ENCODE measurements around the gene FRYL. TPM values are rescaled to one million over a fixed set of nuclear protein-coding genes. Genes with fewer than 3 reads are reported as not detected.

FRYL gene
- total RNA-seq, 1 experiment from 2014 or later, result 53.9 TPM

DNA sequence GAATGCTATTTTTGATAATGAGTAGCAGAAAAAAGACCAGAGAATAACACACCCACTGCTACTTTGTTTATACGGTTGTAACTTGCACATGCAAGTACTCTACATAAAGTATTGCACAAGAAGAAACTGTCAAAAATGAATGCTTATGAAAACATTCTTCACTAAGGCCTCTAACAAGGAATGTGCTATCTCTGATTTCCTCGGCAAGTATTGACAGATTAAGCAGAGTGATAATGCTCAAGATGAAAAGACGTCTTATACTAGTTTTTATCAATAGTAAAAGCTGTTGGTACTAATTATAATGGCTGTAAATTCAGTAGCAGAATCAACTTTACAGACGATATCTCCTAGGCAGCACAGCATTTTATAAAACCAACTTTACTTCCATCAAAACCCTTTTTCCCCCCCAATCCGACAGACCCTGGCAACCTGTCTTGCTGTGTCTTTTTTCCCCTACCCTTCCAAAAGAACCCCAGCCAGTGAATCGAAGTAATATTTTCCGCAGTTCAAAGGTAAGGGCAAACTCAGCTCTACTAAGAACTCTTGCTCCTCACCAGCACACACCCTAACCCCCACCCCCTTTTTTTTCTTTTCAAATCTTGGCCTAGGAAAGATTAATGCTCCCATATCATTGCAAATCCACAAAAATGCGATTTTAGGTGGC lies 1.5 kb downstream of the FRYL start:
- H3K27ac Mint-ChIP-seq (ENCODE audit: low read depth, unreplicated experiment), result peak overlapping the region; percentile 86
- TF ChIP-seq, protein P1, sequence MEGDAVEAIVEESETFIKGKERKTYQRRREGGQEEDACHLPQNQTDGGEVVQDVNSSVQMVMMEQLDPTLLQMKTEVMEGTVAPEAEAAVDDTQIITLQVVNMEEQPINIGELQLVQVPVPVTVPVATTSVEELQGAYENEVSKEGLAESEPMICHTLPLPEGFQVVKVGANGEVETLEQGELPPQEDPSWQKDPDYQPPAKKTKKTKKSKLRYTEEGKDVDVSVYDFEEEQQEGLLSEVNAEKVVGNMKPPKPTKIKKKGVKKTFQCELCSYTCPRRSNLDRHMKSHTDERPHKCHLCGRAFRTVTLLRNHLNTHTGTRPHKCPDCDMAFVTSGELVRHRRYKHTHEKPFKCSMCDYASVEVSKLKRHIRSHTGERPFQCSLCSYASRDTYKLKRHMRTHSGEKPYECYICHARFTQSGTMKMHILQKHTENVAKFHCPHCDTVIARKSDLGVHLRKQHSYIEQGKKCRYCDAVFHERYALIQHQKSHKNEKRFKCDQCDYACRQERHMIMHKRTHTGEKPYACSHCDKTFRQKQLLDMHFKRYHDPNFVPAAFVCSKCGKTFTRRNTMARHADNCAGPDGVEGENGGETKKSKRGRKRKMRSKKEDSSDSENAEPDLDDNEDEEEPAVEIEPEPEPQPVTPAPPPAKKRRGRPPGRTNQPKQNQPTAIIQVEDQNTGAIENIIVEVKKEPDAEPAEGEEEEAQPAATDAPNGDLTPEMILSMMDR (IDR thresholded peaks at IDR 0.05; ENCODE audit: unreplicated experiment), result no peak
- DNase-seq (ENCODE audit: unreplicated experiment), result peak; percentile 50
- TSS peak; percentile 58 for BruUV-seq (replicated peaks)
- CTCF ChIA-PET, result interaction anchor here (0.6 to 1.7 kb wide), 5 partner anchors 35 to 201 kb away, joined by 3 to 7 read pairs (median 3); no protein-coding TSS in a partner anchor
- peaks cover 25% of the 10 kb centered on the region for H3K4me1 Mint-ChIP-seq (ENCODE audit: insufficient read depth, unreplicated experiment)
- peak overlapping the region; percentile 94 for H3K4me3 Mint-ChIP-seq (ENCODE audit: unreplicated experiment)
- intact Hi-C loops (cut with micrococcal nuclease), result loop anchor here (1.0 to 5.0 kb wide), 2 partner anchors 80 to 96 kb away; no protein-coding TSS in a partner anchor
- H3K27me3 Mint-ChIP-seq (ENCODE audit: insufficient read depth, unreplicated experiment), result no peaks in the 10 kb centered on the region
- no peaks in the 10 kb centered on the region for H3K9me3 Mint-ChIP-seq (ENCODE audit: unreplicated experiment)
- POLR2A ChIA-PET, result interaction anchor here (0.6 to 6.4 kb wide), 41 partner anchors 9 to 596 kb away, joined by 3 to 223 read pairs (median 4); partner anchors contain the start of genes OCIAD1 and OCIAD2
- peaks cover 2% of the 10 kb centered on the region for H3K36me3 Mint-ChIP-seq (ENCODE audit: insufficient read depth, unreplicated experiment)

DNA sequence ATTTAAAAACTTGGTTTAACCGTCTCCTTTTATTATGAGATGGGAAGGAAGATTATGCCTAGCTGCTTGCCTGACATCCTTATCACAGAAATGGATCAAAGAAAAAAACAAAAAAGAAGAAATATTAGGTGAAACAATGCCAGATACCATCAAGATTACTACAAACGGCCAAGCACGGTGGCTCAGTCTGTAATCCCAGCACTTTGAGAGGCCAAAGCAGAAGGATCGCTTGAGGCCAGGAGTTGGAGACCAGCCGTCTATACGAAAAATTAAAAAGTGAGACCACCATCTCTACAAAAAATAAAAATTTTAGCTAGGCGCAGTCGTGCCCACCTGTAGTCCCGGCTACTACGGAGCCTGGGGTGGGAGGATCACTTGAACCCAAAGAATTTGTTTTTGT lies 2.3 kb downstream of the FRYL start:
- Mint-ChIP-seq H3K27me3 (ENCODE audit: insufficient read depth, unreplicated experiment) (no peaks in the 10 kb centered on the region), H3K27ac (ENCODE audit: low read depth, unreplicated experiment) (peak overlapping the region; percentile 86), H3K4me3 (ENCODE audit: unreplicated experiment) (peak overlapping the region; percentile 94), H3K4me1 (ENCODE audit: insufficient read depth, unreplicated experiment) (peaks cover 25% of the 10 kb centered on the region), H3K9me3 (ENCODE audit: unreplicated experiment) (no peaks in the 10 kb centered on the region), H3K36me3 (ENCODE audit: insufficient read depth, unreplicated experiment) (peaks cover 5% of the 10 kb centered on the region)
- DNase-seq (ENCODE audit: unreplicated experiment), result no peak
- ChIA-PET POLR2A (interaction anchor here (1.2 to 6.4 kb wide), 7 partner anchors 53 to 435 kb away, joined by 4 to 223 read pairs (median 22); partner anchors contain the start of gene OCIAD1), CTCF (interaction anchor here (0.5 to 0.6 kb wide), 2 partner anchors 82 to 161 kb away, joined by 3 read pairs; no protein-coding TSS in a partner anchor)
- intact Hi-C loops (cut with micrococcal nuclease), result loop anchor here (1.0 to 5.0 kb wide), 2 partner anchors 79 to 95 kb away; no protein-coding TSS in a partner anchor
- no TSS peak for BruUV-seq (replicated peaks)
- TF ChIP-seq, protein P1 (IDR thresholded peaks at IDR 0.05; ENCODE audit: unreplicated experiment), result no peak

DNA sequence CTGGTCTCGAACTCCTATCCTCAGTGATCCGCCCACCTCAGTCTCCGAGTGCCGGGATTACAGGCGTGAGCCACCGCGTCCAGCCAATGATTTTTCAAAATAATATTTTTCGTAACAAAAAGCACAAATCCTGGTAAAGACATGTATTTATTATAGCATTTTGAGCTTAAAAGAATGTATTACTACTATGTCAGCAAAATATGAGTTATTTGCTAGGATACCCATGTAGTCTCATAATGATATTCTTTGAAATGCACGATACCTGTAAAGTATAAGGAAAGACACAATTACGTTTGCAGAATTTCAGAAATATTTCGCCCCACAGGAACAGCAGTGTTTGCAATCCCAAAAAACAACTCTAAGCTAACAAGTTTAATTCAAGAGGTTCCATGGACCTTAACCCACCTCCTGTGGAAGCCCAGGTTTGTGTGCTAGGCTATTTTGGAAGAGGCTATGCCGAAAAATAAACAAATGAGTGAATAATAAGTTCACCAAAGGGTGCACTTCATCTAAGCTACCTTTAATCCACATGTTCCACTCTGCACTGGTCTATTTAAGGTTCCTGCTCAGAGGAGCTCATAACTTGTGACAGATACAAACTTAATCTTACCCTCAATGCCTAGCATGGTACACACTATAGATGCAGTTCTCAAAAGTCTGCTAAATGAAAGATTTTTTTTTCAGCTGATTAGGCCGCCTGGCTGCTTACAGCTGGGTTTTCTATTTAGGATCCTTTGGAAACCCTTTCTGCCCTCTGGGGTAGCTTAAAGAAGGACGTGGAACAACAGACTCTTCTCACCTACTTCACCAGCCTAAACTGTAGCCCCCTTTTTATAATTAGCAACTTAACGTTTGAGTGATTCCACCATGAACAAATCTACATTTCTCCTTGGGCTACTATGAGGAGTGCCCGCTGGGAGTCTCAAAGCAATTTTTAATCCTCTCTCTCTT lies 5.0 kb downstream of the FRYL start:
- no TSS peak for BruUV-seq (replicated peaks)
- POLR2A ChIA-PET, result interaction anchor here (0.6 to 1.2 kb wide), 4 partner anchors 75 to 363 kb away, joined by 3 to 10 read pairs (median 3); no protein-coding TSS in a partner anchor
- CTCF ChIA-PET, result interaction anchor here (0.6 to 1.0 kb wide), 3 partner anchors 9 to 196 kb away, joined by 3 to 6 read pairs (median 4); no protein-coding TSS in a partner anchor

More for the DNA sequence above, 5.0 kb downstream of the FRYL start:
- H3K27ac Mint-ChIP-seq (ENCODE audit: low read depth, unreplicated experiment), result no peak overlapping the region
- H3K9me3 Mint-ChIP-seq (ENCODE audit: unreplicated experiment), result no peaks in the 10 kb centered on the region
- H3K27me3 Mint-ChIP-seq (ENCODE audit: insufficient read depth, unreplicated experiment), result no peaks in the 10 kb centered on the region
- no peak overlapping the region for H3K4me3 Mint-ChIP-seq (ENCODE audit: unreplicated experiment)
- intact Hi-C loops (cut with micrococcal nuclease), result loop anchor here (5.0 kb wide), 1 partner anchor 93 kb away; no protein-coding TSS in a partner anchor
- H3K4me1 Mint-ChIP-seq (ENCODE audit: insufficient read depth, unreplicated experiment), result peaks cover 22% of the 10 kb centered on the region
- DNase-seq (ENCODE audit: unreplicated experiment), result no peak
- TF ChIP-seq, protein P1 (IDR thresholded peaks at IDR 0.05; ENCODE audit: unreplicated experiment), result no peak
- H3K36me3 Mint-ChIP-seq (ENCODE audit: insufficient read depth, unreplicated experiment), result peaks cover 11% of the 10 kb centered on the region
